GM12873 (cell line): ENCODE results near the gene NCF2.

Experiments used
- TF ChIP-seq, protein P1 (sequence below): IDR thresholded peaks from 2 replicates; pipeline ENCODE4 v1.5.1; 2012; ENCODE audit warnings: low read depth, mild to moderate bottlenecking, moderate library complexity, low read length, control low read depth; ENCODE audit not compliant: insufficient read depth; ENCODE audit errors: missing control alignments

NCF2 gene

GRCh38 chr1:183528577-183528976, 61.7 kb downstream of the NCF2 start:
- TF ChIP-seq, protein P1, sequence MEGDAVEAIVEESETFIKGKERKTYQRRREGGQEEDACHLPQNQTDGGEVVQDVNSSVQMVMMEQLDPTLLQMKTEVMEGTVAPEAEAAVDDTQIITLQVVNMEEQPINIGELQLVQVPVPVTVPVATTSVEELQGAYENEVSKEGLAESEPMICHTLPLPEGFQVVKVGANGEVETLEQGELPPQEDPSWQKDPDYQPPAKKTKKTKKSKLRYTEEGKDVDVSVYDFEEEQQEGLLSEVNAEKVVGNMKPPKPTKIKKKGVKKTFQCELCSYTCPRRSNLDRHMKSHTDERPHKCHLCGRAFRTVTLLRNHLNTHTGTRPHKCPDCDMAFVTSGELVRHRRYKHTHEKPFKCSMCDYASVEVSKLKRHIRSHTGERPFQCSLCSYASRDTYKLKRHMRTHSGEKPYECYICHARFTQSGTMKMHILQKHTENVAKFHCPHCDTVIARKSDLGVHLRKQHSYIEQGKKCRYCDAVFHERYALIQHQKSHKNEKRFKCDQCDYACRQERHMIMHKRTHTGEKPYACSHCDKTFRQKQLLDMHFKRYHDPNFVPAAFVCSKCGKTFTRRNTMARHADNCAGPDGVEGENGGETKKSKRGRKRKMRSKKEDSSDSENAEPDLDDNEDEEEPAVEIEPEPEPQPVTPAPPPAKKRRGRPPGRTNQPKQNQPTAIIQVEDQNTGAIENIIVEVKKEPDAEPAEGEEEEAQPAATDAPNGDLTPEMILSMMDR = no peak

GRCh38 chr1:183522104-183522503, 68.2 kb downstream of the NCF2 start:
- TF ChIP-seq, protein P1 = no peak

GRCh38 chr1:183520379-183520778, 69.9 kb downstream of the NCF2 start:
- TF ChIP-seq, protein P1 = no peak

DNA sequence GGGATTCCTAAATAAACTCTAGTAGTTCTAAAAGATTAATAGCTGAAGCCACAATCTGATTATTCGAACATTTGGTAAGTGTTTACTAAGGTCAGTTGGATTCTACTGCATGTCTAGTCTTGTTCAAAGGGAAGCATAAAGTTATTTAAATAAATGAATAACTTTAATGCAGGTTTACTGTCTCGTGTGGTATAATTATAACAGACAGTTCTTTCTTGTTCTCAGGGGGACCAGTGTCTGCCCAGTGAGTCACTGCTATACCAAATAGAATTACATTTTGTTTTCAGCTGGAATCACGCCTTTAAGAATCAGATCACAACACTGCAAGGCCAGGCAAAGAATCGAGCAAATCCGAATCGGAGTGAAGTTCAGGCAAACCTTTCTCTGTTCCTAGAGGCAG, 72.9 kb downstream of the NCF2 start:
- TF ChIP-seq, protein P1 = no peak

GRCh38 chr1:183516725-183517124, 73.5 kb downstream of the NCF2 start:
- TF ChIP-seq, protein P1 = no peak

DNA sequence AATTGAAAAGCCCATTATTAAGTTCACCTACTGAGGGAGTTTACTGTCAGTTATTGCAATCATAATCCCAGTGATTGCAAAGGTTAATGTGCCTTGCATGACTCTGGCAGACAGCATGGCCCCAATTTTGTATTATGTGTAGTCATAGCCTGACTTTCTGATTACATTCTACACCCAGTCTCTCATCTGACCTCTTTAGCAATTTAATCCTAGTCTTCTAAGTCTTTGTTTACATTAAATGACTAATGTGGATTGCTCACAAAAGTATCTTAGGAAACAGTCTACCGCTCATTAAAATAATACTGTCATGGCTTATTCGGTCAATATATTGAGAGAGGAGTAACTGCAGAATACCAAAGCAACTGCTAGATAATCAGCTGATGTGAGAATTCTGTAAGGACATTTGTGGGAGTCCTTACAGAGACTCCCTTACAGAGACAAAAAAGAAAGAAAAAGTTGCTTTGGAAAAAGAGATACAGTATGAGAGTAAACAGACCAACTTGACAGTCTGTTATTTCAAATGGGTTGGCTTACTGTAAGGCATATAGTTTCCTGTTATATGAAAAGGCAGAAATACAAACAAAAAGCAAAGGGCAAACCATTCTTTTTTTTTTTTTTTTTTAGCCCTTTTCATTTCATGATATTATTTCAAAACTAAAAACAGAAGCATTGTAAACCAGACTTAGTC, 75.1 kb downstream of the NCF2 start:
- TF ChIP-seq, protein P1 = no peak

DNA sequence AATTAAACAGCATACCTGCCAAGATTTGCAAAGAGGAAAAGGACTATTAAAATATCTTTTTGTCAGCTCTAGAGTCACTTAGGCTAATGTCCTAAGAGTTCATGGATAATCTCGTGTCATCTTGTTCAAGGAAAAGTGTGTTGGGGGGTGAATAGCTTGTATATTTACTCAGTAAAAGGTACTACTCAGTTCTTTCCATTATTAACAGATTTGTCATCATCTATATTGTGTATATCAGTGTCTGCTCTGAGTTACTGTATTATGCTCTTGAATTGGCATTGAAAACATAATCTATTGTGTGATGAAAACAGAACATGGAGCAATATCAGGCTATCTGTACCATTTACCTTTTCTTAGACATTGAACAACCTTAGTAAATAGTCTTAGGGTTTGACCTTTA, 76.0 kb downstream of the NCF2 start:
- TF ChIP-seq, protein P1 = no peak

DNA sequence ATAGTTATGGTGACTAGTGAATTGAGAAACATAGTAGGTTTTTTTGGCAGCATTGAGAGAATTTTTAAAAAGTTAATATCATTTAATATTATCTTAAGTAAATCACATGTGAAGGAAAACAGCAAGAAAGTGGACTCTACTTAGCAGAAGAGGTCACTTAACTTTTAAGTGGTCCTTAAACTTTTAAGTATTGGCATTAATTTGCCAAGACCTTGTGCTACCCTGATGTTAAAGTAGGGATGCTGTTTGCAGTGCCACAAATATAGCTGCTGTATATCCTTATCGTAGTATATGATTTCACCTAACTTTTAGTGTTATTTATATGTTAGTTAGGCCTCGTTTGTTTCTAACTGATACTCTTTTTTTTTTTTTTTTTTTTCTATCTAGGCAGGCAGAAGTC, 77.8 kb downstream of the NCF2 start:
- TF ChIP-seq, protein P1 = no peak
